CD4-positive, alpha-beta T cell treated with Interleukin-17A for 1 hour (primary cell): ENCODE measurements around the gene NUP214.

Source experiments
- DNase-seq: peaks from one replicate; pipeline ENCODE4 v3.0.0-alpha.2; 2020

NUP214 gene

DNA sequence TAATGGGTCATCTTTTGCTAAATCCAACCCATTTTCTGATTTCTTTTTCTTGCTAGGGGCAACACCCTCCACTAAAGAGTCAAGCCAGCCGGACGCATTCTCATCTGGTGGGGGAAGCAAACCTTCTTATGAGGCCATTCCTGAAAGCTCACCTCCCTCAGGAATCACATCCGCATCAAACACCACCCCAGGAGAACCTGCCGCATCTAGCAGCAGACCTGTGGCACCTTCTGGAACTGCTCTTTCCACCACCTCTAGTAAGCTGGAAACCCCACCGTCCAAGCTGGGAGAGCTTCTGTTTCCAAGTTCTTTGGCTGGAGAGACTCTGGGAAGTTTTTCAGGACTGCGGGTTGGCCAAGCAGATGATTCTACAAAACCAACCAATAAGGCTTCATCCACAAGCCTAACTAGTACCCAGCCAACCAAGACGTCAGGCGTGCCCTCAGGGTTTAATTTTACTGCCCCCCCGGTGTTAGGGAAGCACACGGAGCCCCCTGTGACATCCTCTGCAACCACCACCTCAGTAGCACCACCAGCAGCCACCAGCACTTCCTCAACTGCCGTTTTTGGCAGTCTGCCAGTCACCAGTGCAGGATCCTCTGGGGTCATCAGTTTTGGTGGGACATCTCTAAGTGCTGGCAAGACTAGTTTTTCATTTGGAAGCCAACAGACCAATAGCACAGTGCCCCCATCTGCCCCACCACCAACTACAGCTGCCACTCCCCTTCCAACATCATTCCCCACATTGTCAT lies 72.0 kb downstream of the NUP214 start:
- no peak for DNase-seq

DNA sequence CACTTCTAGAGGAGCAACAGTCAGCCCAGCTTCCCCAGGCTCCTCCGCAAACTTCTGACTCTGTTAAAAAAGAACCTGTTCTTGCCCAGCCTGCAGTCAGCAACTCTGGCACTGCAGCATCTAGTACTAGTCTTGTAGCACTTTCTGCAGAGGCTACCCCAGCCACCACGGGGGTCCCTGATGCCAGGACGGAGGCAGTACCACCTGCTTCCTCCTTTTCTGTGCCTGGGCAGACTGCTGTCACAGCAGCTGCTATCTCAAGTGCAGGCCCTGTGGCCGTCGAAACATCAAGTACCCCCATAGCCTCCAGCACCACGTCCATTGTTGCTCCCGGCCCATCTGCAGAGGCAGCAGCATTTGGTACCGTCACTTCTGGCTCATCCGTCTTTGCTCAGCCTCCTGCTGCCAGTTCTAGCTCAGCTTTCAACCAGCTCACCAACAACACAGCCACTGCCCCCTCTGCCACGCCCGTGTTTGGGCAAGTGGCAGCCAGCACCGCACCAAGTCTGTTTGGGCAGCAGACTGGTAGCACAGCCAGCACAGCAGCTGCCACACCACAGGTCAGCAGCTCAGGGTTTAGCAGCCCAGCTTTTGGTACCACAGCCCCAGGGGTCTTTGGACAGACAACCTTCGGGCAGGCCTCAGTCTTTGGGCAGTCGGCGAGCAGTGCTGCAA lies 72.8 kb downstream of the NUP214 start:
- DNase-seq: no peak

DNA sequence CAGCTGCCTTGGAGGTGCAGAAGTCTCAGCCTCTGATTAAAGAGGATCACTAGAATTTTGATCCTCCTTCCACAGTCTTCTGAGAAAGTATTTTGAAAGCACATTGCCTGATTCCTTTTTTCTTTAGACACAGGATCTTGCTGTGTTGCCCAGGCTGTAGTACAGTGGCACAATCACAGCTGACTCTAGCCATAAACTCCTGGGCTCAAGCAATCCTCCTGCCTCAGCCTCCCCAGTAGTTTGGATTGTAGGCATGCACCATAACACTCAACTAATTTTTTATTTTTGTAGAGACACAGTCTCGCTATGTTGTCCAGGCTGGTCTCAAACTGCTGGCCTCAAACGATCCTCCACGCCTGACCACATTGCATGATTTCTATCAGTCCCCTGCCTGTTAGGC lies 76.5 kb downstream of the NUP214 start:
- DNase-seq: no peak

DNA sequence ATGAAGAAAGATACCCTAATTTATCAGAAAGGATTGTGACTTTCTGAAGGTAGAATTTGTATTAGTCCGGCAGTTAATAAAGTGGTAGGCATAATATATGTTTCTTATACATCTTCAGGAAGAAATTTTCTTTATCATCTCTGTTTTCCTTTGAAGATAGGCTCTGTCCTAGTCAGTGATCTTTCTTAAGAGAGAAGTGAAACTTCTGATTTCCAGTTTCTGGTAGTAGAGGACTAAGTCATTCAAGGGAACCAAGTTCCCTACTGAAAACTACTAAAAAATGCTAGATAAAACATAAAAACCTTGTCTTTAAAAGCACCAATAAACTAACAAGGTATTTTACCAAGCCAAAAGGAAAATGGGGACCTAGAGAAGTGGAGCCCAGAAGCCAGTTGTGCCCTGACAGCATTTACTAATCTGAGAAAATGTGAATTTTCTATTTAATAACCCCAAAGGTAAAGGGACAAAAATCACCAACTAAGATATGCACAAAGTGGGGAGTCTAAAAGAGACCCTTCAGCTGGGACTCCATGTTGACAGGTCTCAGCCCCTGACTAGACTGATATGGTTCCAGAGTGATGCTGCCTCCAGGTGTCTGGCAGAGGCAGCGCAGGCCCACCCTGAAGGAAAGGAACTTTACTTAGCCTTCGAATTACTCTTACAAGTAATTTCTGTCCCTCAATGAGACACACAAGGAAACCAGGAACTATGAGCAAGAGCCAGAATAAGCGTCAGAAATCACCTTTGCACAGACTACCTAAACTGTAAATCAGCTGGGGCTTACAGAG lies 78.2 kb downstream of the NUP214 start:
- DNase-seq: no peak

DNA sequence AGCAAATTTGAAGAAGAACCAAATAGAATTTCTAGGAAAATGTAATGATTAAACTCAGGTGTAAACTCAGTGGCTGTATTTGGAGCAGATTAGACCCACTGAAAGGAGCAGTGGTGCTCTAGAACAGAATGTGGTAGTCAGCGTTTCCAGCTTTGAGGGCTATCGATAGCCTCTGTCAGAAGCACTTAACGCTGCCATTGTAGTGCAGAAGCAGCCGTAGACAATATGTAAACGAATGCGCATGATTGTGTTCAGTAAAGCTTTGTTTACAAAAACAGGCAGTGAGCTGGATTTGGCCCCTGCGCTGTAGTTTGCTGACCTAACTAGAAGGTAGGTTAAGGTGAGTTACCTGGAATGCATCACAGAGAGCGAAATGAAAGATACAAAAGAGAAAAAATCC lies 78.9 kb downstream of the NUP214 start:
- DNase-seq: no peak

DNA sequence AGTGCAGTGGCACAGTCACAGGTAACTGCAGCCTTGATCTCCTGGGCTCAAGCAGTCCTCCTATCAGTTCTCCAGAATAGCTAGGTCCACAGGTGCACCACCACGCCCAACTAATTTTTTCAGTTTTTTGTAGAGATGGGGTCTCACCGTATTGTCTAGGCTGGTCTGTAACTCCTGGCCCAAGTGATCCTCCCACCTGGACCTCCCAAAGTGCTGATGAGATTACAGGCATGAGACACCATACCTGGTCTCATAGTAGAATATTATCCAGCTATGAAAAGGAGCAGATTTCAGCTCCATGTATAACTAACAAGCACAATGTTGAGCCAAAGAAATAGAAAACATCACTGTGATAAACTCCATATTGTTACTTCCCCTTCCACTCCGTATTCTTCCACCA lies 81.1 kb downstream of the NUP214 start:
- DNase-seq: no peak

DNA sequence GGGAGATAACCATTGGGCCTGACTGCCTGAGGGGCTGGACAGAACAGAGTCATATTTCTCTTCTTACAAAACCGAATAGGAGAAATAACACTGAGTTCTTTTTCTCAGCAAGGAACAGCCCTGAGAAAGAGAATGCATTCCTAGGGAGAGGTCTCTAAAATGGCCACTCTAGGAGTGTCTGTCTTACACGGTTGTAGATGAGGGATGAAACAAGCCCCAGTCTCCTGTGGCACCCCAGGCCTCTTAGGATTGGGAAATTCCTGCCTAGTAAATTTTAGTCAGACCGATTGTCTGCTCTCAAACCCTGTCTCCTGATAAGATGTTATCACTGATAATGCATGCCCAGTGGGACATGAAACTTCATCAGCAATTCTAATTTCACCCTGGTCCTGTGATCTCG lies 86.5 kb downstream of the NUP214 start:
- DNase-seq: peak; percentile 13

DNA sequence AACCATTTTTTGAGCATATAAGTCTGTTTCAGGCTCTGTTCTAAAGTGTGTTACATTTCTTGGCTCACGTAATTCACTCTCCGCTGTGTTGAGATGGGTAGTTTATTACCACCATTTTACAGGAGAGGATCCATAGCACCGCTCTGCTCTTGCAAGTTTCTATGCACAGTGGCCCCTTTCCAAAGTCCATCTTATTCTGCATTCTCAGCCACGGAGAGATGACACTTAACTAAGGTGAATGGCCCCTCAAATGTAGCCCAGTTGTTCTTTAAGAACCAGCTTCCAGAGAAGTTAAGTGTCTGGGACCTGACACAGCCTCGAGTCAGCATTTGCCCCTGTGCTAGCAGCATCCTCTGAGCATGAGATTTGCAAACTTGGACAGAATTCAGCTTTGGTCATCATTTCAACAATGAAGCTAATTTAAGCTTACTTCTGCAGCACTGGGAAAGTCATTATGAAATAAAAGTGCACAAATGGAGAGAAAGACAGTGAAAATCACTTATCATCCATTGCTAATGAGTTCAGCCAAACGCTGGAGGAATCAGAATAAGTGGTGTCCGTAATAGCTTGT lies 89.0 kb downstream of the NUP214 start:
- DNase-seq: no peak

DNA sequence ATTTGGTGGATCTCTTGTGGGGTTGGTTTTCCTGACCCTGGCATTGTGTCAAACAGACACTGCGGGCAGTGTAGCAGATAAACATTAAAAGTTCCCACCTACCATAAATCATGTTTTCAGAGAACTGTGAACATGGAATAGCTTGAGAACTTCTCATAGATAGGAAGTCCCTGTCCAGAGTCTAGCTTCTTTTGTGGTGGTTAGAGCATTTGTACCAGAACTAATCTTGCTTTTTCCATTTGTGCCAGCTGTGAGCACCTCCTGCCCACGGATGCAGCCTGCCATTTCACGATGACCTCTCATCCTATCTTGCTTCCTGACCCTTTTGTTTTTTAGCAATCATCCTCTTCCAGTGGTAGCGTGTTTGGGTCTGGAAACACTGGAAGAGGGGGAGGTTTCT lies 89.5 kb downstream of the NUP214 start:
- no peak for DNase-seq

DNA sequence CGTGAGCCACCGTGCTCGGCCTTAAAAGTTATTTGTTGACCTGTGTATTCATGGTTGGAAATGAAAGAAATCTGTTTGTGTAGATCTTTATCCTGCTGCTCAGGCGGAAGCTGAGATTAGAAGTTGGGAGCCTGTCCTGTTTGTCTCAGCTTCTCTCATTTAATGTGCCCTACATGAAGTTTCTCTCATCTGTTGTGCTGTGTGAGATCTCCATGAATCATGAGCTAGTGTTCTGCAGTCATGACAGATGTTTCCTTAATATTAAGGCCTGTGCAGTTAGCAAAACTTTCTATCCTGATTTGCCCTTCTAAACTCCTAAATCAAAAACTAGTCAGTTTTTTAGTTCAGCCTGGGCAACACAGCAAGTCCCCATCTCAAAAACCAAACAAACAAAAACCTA lies 91.4 kb downstream of the NUP214 start:
- DNase-seq: no peak

DNA sequence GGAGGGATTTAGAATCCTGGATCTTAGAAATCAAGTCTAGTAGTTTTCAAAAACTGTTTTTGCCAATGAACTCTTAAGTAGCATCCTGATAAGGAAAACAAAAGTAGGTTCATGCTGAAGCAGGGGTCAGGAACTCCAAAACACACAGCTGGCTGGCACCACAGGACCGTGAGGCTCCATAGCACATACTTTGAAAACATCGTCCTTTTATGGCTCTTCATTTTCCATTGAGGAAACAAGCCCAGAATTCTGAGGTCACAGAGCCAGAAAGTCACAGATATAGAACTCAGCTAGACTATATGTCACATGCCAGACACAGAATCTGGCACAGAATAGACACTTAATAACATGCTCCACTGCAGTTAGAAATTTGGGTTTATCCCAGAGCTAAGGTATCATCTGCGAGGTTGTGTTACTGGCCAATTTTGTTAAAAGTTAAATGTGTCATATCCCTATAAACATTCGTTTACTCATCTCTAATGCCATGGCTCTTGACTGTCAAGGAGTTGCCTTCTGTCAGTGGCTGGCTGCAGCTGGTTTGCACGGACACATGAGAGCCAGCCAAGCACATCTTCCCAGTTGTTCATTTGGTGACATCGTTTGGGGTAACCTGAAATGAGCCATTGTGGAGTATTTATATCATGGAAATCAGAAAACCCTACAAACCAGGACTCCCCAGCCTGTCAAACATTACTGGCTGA lies 92.1 kb downstream of the NUP214 start:
- DNase-seq: no peak

DNA sequence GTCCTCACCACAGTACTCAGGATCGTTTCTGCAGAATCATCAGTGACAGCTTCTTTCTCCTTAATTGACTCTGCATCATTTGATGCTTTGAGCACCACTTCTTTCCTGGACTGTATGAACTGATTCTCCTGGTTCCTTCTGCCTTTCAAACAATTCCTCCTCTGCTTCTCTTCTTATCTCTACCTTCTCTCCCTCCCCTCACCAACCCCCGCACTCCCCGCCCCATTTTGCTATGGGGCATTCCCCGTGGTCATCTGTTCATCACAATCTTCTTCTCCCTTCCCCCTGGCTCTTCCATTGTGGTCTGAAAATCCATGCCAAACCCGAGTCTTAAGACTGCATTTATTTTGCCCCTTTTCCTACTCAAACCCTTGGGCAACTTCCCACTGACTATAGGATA lies 93.0 kb downstream of the NUP214 start:
- no peak for DNase-seq

DNA sequence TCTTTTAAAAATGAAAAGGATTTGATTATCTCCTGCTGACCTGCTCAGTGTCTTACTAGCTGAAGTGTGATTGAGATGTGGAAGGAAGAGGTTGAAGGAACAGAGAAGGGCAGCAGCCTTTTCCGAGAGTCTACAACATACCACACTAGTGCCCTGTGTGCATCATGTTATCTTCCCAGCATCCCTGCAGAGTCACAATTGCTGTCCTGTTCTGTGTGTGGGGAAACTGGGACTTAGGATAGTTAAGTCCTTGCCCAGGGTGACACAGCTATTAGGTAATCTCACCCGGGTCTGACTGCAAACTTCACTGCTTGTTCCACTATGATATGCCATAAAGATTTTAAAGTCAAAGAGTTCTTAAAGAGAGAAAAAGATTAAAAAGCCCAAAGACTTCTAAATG lies 95.1 kb downstream of the NUP214 start:
- no peak for DNase-seq

DNA sequence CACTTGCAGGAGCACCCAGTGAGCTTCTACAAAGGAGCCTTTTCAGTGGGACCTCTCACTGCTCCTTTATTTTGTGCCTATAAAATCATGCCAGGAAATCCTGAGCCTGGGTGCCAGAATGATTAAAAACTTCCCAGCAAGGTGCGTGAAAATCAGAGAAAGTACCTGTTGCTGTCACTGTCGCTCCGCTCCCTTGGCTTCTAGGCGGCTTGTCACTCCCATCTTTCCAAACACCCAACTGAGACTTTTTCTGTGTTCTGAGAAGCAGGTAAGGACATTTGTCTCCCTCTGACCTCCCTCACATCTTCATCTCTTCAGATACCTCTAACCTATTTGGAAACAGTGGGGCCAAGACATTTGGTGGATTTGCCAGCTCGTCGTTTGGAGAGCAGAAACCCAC lies 97.1 kb downstream of the NUP214 start:
- no peak for DNase-seq

DNA sequence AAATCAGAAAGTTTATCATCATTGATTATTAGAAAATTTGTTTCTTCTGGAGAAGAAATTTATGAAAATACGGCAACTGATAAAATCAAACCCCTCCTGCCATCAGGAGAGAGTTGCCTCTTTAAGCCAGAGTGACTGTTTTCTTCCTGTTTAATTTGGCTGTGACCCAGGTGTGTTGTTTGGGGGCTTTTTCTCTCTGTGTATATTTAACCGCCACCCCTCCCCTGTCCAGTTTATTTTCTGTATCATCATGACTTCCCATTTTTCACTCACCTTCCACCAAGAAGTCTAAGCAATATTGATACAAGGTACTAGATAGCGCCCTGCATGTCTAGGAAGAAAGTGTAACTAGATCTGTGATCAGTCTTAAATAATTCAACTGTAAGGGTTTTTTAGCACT lies 100.8 kb downstream of the NUP214 start:
- DNase-seq: no peak

DNA sequence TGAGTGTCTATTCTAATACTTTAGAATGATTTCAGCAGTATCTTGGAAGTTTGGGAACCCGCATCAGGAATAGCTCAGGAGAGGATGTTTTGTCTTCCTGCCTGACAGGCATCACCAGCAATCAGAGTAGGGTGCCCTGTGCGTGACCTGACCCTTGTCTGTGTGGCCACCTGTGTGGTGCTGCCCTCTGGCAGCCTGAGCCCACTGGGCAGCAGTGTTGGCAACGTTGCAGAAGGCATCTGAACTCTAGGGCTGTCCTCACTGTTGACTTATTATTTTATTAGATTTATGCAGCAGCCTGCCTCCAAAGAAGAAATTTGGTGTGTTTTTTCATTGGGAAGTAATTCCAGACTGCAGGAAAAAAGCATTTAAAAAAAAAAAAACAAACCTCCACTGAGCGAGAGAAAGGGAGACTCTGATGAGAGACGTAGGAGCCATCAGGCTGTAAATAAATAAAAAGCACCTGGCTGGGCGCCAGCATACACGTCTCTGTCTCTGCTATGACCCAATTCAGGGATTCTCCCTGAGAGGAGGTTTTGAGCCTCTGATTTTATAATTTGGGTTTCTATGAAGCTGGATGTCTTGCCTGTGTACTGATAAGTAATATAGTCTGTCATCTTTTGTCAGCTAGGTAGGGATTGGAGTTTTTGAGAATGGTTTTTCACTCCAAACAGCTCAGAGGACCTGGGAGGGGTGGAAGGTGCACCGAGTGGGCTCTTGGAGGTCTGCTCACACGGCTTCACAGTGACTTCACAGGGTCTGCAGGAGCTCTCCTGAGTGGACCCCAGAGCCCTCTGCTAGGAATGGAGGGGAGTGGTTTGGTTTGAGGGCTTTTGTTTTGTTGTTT lies 101.9 kb downstream of the NUP214 start:
- DNase-seq: no peak

DNA sequence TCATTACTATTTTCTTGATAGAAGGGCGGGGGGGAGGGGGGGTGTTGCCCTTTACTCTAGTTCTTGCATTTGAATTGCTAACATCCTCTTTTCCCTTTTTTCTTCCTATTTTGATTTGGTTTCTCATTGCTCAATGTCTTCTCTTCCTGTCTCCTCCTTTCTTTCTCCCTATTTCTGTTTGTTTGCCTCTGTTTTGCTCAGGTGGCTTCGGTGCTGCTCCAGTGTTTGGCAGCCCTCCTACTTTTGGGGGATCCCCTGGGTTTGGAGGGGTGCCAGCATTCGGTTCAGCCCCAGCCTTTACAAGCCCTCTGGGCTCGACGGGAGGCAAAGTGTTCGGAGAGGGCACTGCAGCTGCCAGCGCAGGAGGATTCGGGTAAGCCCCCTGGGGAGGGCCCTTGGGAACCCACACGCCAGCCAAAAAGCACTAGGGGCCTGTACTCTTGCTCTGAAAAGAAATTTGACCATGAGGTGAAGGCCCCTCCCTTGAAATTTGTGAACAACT lies 102.6 kb downstream of the NUP214 start:
- no peak for DNase-seq

DNA sequence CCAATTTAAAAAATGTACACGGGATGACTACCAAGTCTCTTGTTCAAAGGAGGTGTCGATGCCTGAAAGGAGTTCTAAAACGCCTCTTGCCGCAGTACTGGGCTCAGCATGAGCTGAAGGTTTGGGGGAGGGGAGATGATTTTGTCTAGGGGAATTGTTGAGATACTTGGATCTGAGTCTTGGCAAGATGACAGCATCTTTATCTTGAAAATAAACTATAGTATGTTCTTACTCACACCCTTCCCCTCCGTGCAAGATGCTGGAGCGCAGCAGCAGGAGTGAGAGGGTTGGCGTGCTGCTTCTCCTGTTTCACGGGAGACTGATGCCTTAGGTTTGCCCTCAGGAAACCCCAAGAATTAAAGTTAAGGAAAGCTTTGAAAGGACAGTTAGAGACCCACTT lies 103.6 kb downstream of the NUP214 start:
- no peak for DNase-seq

DNA sequence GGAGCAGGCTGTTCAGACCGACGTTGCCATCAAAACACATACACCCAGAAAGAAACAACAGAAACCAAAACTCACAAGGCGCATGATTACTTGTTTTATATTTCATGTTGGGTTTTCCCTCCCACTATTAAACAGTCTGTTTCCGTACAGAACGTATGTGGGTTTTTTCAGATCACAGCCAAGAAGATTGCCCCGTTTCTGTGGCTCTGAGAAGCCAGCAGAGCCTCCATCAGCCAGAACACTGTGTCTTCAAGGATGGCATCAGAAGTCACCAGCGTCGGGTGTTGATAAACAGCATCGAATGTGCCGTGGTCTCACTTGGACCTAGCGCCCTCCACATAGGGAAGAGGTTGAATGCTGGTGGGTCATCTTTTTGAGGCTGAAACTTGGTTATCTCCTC lies 108.2 kb downstream of the NUP214 start:
- DNase-seq: peak; percentile 60

DNA sequence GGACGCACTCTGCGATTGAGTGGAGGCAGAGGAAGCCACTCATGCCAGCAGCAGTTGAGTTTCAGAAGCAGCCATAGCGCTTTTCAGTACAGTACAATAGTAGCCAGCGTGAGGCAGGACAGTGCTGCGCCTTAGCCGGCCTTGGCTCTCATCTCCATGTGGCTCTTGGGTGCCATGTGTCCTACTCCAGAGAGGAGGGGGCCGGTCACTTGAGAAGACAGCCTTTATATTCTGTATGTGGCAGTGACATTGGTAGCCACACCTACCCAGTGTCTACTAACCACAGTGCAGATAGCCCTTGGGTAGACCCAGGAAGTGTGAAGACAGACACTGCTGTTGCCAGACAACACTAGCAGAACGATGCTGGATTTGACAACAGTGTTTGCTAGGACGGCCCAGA lies 108.6 kb downstream of the NUP214 start:
- DNase-seq: peak; percentile 67

DNA sequence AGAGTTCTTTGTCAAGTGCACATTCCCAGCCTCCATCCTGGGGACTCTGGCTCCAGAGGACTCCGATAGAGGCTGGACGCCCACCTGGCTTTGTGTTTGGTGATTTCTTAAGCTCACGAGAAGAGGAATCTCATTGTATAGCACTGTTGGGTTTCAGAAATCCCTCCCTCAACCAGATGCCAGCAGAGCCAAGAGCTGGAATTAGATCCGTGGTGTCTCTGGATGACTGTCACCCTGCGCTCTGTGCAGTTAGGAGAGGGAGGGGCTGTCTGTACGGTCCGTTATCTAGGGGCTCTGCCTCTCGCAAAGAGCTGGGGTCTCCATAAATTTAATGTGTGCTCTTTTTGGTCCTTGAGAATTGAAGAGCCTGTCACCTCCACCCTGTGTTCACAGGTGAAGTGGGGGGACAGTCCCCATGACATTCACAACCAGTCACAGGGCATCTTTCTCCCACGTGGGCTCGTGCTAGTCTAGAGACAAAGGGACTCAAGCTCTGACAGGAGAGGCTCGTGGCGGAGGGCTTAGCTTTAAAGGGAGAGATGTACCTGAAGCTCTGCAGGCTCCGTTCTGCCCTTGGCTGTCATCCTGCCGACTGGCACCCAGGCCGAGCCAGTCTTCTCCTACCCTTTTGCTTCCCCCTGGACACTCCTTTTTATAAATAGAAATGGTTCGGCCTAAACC lies 109.6 kb downstream of the NUP214 start:
- DNase-seq: no peak
